SK-N-SH (cell line): ENCODE results near the gene FYB1. TPM values are rescaled to one million over a fixed set of nuclear protein-coding genes. Genes with fewer than 3 reads are reported as not detected.

Experiments
- CTCF ChIA-PET: fragments of 300-600, 350-600 bp; formaldehyde crosslinking; extraction: SDS; loops from one replicate; lab custom pipeline; 2021; lab: Yijun Ruan, JAX
- POLR2A ChIA-PET: fragments of 350-600 bp; sonication (Branson Sonifier 250); formaldehyde crosslinking; extraction: SDS; loops from one replicate; lab custom pipeline; 2020; ENCODE audit warnings: antibody characterized with exemption, inconsistent platforms; lab: Yijun Ruan, JAX
- DNase-seq: peaks from one replicate; pipeline ENCODE4 v3.0.0; 2012
- H2AFZ ChIP-seq: fragments of 200-600 bp; sonication (generic); 2 replicates; pipeline ENCODE4 v1.8.1; 2016; ENCODE audit warnings: antibody characterized with exemption, mild to moderate bottlenecking, low read depth
- H3F3A ChIP-seq: fragments of 200-600 bp; sonication (generic); replicated peaks from 2 replicates; pipeline ENCODE3; 2016; ENCODE audit warnings: antibody characterized with exemption, mild to moderate bottlenecking; ENCODE audit not compliant: insufficient read depth
- H3K27ac ChIP-seq, 2 experiments: fragments of 200-500 bp in 1 of 2; fragments of 200-600 bp in 1 of 2; sonication (Bioruptor generic) in 1 of 2; sonication (generic), shearing (Covaris generic) in 1 of 2; 2 replicates each; pipeline versions ENCODE4 v1.5.1 to v1.6.1; 2014 to 2016; ENCODE audit warnings: low read depth in 2 of 2, inconsistent platforms in 1 of 2, low read length in 1 of 2, mild to moderate bottlenecking in 1 of 2, mixed read lengths in 1 of 2
- H3K27me3 ChIP-seq: fragments of 200-600 bp; sonication (generic), shearing (Covaris generic); 2 replicates; pipeline ENCODE4 v1.6.1; 2016; ENCODE audit warnings: mixed run types; ENCODE audit not compliant: insufficient read depth
- H3K36me3 ChIP-seq, 2 experiments: fragments of 200-500 bp in 1 of 2; fragments of 200-600 bp in 1 of 2; sonication (Bioruptor generic) in 1 of 2; sonication (generic) in 1 of 2; replicated peaks in 1 of 2; 2 replicates each; pipeline versions ENCODE3 to v1.5.1; 2014 to 2016; ENCODE audit warnings: low read length in 1 of 2, mild to moderate bottlenecking in 1 of 2; ENCODE audit not compliant: insufficient read depth in 2 of 2, control insufficient read depth in 1 of 2
- H3K4me1 ChIP-seq, 2 experiments: fragments of 200-500 bp in 1 of 2; fragments of 200-600 bp in 1 of 2; sonication (Bioruptor generic) in 1 of 2; sonication (generic), shearing (Covaris generic) in 1 of 2; 2 replicates each; pipeline versions ENCODE4 v1.5.1 to v1.6.1; 2014 to 2016; ENCODE audit warnings: low read depth in 1 of 2, low read length in 1 of 2, mixed run types in 1 of 2; ENCODE audit not compliant: insufficient read depth in 2 of 2, control insufficient read depth in 1 of 2
- H3K4me2 ChIP-seq: fragments of 200-600 bp; sonication (generic), shearing (Covaris generic); 2 replicates; pipeline ENCODE4 v1.6.1; 2017; ENCODE audit warnings: mixed run types
- H3K4me3 ChIP-seq, 2 experiments: fragments of 200-500 bp in 1 of 2; fragments of 200-600 bp in 1 of 2; sonication (Bioruptor generic) in 1 of 2; sonication (generic), shearing (Covaris generic) in 1 of 2; 2 replicates each; pipeline versions ENCODE4 v1.5.1 to v1.8.1; 2014 to 2016; ENCODE audit warnings: low read depth in 2 of 2, inconsistent platforms in 1 of 2, low read length in 1 of 2, mild to moderate bottlenecking in 1 of 2, mixed read lengths in 1 of 2, moderate library complexity in 1 of 2
- H3K79me2 ChIP-seq: fragments of 200-600 bp; sonication (generic); 2 replicates; pipeline ENCODE4 v1.8.1; 2017; ENCODE audit warnings: mild to moderate bottlenecking; ENCODE audit not compliant: insufficient read depth
- H3K9ac ChIP-seq: fragments of 200-600 bp; sonication (generic); 2 replicates; pipeline ENCODE4 v1.6.1; 2017; ENCODE audit warnings: mixed run types
- H3K9me2 ChIP-seq: fragments of 200-600 bp; sonication (generic); 2 replicates; pipeline ENCODE4 v1.6.1; 2017; ENCODE audit warnings: mixed run types
- H3K9me3 ChIP-seq: fragments of 200-600 bp; sonication (generic); 2 replicates; pipeline ENCODE4 v1.6.1; 2017; ENCODE audit warnings: mixed run types, mild to moderate bottlenecking, moderate library complexity
- H4K20me1 ChIP-seq: fragments of 200-600 bp; sonication (generic); 2 replicates; pipeline ENCODE4 v1.6.1; 2017; ENCODE audit warnings: mild to moderate bottlenecking, mixed run types; ENCODE audit not compliant: insufficient read depth
- ELF1 ChIP-seq: IDR thresholded peaks from 2 replicates; pipeline ENCODE4 v1.4.0; 2012
- EP300 ChIP-seq, 2 experiments: IDR thresholded peaks; 2 replicates each; pipeline versions ENCODE4 v1.4.0 to v1.6.1; 2012; ENCODE audit warnings: borderline replicate concordance in 1 of 2, low read depth in 1 of 2, low read length in 1 of 2
- FOSL2 ChIP-seq: IDR thresholded peaks from 2 replicates; pipeline ENCODE4 v1.4.0; 2012; ENCODE audit warnings: low read depth, mild to moderate bottlenecking, moderate library complexity, borderline replicate concordance
- JUND ChIP-seq: IDR thresholded peaks from 2 replicates; pipeline ENCODE4 v1.4.0; 2012
- MXI1 ChIP-seq: IDR thresholded peaks from 2 replicates; pipeline ENCODE4 v1.6.1; 2012; ENCODE audit warnings: mild to moderate bottlenecking, low read depth, low read length, improper control_type of control experiment
- NFIC ChIP-seq: IDR thresholded peaks from 2 replicates; pipeline ENCODE4 v1.4.0; 2012; ENCODE audit warnings: borderline replicate concordance
- RFX5 ChIP-seq: IDR thresholded peaks from 2 replicates; pipeline ENCODE4 v1.6.1; 2012; ENCODE audit warnings: mild to moderate bottlenecking, improper control_type of control experiment, low read length
- TAF1 ChIP-seq: IDR thresholded peaks from 2 replicates; pipeline ENCODE4 v1.6.1; 2012; ENCODE audit warnings: low read depth, mild to moderate bottlenecking, low read length, moderate library complexity, borderline replicate concordance
- TCF12 ChIP-seq: IDR thresholded peaks from 2 replicates; pipeline ENCODE4 v1.4.0; 2012
- TEAD4 ChIP-seq: IDR thresholded peaks from 2 replicates; pipeline ENCODE4 v1.4.0; 2012; ENCODE audit warnings: mild to moderate bottlenecking, borderline replicate concordance; ENCODE audit not compliant: insufficient read depth
- ZBTB33 ChIP-seq: IDR thresholded peaks from 2 replicates; pipeline ENCODE4 v1.4.0; 2012; ENCODE audit warnings: low read depth, borderline replicate concordance
- WGBS: methylation state at CpG from one replicate; pipeline ENCODE4 v1.1.6; 2017; ENCODE audit warnings: low lambda C conversion rate; 5-methylcytosine and 5-hydroxymethylcytosine counted together
- polyA plus RNA-seq, 3 experiments: library from polyadenylated mRNA; depleted of rRNA; stranded (reverse); fragments of >200 nt; gene quantifications; 2 replicates each; pipeline ENCODE4 v1.2.3, GENCODE V29; 2012
- TF ChIP-seq, protein P1 (sequence below): fragments of 150-350 bp; IDR thresholded peaks from 2 replicates; pipeline ENCODE4 v1.6.1; 2017; ENCODE audit warnings: antibody characterized with exemption, low read length, low read depth, borderline replicate concordance
- TF ChIP-seq, protein P2 (sequence below): IDR thresholded peaks from 2 replicates; pipeline ENCODE4; 2012
- TF ChIP-seq, protein P3 (sequence below): IDR thresholded peaks from 2 replicates; pipeline ENCODE4 v1.4.0; 2012; ENCODE audit warnings: low read depth
- TF ChIP-seq, protein P4 (sequence below): IDR thresholded peaks from 2 replicates; pipeline ENCODE4 v1.6.1; 2012; ENCODE audit warnings: mild to moderate bottlenecking, low read depth, low read length, moderate library complexity

Gene FYB1
- polyA plus RNA-seq, 1 of the 3 experiments (the other 2 are of a cell fraction), result not detected

- Histone ChIP-seq H3K79me2 (no peaks in the 10 kb centered on the region), H3K9ac (no peak overlapping the region), H3K27ac (no peak overlapping the region), H3K9me2 (no peaks in the 10 kb centered on the region), H3K9me3 (no peaks in the 10 kb centered on the region), H4K20me1 (no peaks in the 10 kb centered on the region), H2AFZ (no peak overlapping the region), H3K36me3 (no peaks in the 10 kb centered on the region), H3K4me2 (no peak overlapping the region), H3K4me1 (no peaks in the 10 kb centered on the region), H3K27me3 (peaks cover 17% of the 10 kb centered on the region; the same call in 1 of the 2 replicates), H3F3A (no peaks in the 10 kb centered on the region), H3K4me3 (no peak overlapping the region)
- no peak for DNase-seq
- WGBS, result 17% methylated on average over 1 of the region's 1 CpG
- CTCF ChIA-PET, result interaction anchor here (1.2 to 2.6 kb wide), 2 partner anchors 32 kb away, joined by 3 to 10 read pairs; no protein-coding TSS in a partner anchor
- POLR2A ChIA-PET, result no interaction called here
- TF ChIP-seq NFIC (no peak), ELF1 (no peak), MXI1 (no peak), ZBTB33 (no peak), JUND (no peak), FOSL2 (no peak), EP300 (IDR thresholded peaks at IDR 0.05; ENCODE audit: borderline replicate concordance in 1 of 2, low read depth in 1 of 2, low read length in 1 of 2) (no peak), TAF1 (no peak), TCF12 (no peak), TEAD4 (no peak), RFX5 (no peak)
- TF ChIP-seq, protein P1, sequence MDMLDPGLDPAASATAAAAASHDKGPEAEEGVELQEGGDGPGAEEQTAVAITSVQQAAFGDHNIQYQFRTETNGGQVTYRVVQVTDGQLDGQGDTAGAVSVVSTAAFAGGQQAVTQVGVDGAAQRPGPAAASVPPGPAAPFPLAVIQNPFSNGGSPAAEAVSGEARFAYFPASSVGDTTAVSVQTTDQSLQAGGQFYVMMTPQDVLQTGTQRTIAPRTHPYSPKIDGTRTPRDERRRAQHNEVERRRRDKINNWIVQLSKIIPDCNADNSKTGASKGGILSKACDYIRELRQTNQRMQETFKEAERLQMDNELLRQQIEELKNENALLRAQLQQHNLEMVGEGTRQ, result no peak
- TF ChIP-seq, protein P2, sequence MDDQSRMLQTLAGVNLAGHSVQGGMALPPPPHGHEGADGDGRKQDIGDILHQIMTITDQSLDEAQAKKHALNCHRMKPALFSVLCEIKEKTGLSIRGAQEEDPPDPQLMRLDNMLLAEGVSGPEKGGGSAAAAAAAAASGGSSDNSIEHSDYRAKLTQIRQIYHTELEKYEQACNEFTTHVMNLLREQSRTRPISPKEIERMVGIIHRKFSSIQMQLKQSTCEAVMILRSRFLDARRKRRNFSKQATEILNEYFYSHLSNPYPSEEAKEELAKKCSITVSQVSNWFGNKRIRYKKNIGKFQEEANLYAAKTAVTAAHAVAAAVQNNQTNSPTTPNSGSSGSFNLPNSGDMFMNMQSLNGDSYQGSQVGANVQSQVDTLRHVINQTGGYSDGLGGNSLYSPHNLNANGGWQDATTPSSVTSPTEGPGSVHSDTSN, result no peak
These were observed 30.4 kb upstream of the FYB1 start for GRCh38 chr5:39249564-39250274.

DNA sequence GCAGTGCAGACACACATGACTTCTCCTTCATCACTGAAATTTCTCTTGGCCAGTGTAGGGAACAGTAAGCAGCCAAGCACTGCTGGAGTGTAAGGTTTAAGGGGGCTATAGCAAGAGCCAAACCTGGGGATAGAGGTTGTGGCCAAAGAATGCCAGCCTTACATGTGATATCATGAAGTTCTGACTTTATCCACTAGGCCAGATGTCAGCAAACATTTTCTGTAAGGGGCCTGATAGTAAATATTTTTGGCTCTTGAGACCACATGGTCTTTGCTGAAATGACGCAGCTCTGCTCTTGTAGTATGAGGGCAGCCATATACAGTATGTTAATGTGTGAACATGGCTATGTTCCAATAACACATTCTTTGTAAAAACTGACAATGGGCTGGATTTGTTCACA is 29.7 kb upstream of the FYB1 start:
- 0% methylated on average over 1 of the region's 1 CpG for WGBS
- no peaks in the 10 kb centered on the region for H3K4me1 ChIP-seq
- TF ChIP-seq ZBTB33, result no peak
- TF ChIP-seq RFX5, result no peak
- TF ChIP-seq NFIC, result no peak
- TF ChIP-seq, protein P3, sequence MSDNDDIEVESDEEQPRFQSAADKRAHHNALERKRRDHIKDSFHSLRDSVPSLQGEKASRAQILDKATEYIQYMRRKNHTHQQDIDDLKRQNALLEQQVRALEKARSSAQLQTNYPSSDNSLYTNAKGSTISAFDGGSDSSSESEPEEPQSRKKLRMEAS, result no peak
- TF ChIP-seq, protein P4, sequence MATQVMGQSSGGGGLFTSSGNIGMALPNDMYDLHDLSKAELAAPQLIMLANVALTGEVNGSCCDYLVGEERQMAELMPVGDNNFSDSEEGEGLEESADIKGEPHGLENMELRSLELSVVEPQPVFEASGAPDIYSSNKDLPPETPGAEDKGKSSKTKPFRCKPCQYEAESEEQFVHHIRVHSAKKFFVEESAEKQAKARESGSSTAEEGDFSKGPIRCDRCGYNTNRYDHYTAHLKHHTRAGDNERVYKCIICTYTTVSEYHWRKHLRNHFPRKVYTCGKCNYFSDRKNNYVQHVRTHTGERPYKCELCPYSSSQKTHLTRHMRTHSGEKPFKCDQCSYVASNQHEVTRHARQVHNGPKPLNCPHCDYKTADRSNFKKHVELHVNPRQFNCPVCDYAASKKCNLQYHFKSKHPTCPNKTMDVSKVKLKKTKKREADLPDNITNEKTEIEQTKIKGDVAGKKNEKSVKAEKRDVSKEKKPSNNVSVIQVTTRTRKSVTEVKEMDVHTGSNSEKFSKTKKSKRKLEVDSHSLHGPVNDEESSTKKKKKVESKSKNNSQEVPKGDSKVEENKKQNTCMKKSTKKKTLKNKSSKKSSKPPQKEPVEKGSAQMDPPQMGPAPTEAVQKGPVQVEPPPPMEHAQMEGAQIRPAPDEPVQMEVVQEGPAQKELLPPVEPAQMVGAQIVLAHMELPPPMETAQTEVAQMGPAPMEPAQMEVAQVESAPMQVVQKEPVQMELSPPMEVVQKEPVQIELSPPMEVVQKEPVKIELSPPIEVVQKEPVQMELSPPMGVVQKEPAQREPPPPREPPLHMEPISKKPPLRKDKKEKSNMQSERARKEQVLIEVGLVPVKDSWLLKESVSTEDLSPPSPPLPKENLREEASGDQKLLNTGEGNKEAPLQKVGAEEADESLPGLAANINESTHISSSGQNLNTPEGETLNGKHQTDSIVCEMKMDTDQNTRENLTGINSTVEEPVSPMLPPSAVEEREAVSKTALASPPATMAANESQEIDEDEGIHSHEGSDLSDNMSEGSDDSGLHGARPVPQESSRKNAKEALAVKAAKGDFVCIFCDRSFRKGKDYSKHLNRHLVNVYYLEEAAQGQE, result no peak
- TF ChIP-seq, all 33 proteins: peak for 0
- Histone ChIP-seq H3K36me3 (no peaks in the 10 kb centered on the region), H3K9ac (no peak overlapping the region), H3F3A (no peaks in the 10 kb centered on the region), H3K9me3 (no peaks in the 10 kb centered on the region), H3K27ac (no peak overlapping the region), H3K27me3 (peaks cover 23% of the 10 kb centered on the region; the same call in 1 of the 2 replicates), H3K4me3 (no peak overlapping the region), H3K4me2 (no peak overlapping the region), H2AFZ (no peak overlapping the region), H3K79me2 (no peaks in the 10 kb centered on the region), H4K20me1 (no peaks in the 10 kb centered on the region), H3K9me2 (no peaks in the 10 kb centered on the region)
- POLR2A ChIA-PET, result no interaction called here
- no peak for DNase-seq
- CTCF ChIA-PET, result interaction anchor here (1.2 kb wide), 1 partner anchor 32 kb away, joined by 3 read pairs; no protein-coding TSS in a partner anchor
